PFSK-1 (cell line): Measurements from ENCODE around the gene PSEN2.

ENCODE experiments used
- FOXP2 ChIP-seq: optimal IDR thresholded peaks from 2 replicates; pipeline ENCODE3; 2011; ENCODE audit warnings: borderline replicate concordance, control low read depth, inconsistent platforms; ENCODE audit not compliant: insufficient read depth; ENCODE audit errors: extremely low read length, extremely low read depth
- POLR2AphosphoS5 ChIP-seq: IDR thresholded peaks from 2 replicates; pipeline ENCODE4 v1.6.1; 2012; ENCODE audit warnings: low read depth, mild to moderate bottlenecking, control low read depth, low read length, moderate library complexity
- REST ChIP-seq, 2 experiments: IDR thresholded peaks; 2 replicates each; pipeline versions ENCODE4 v1.6.1 to v1.8.0; 2011 to 2012; ENCODE audit warnings: low read depth in 2 of 2, low read length in 2 of 2, control low read depth in 1 of 2, inconsistent platforms in 1 of 2, mild to moderate bottlenecking in 1 of 2, moderate library complexity in 1 of 2; ENCODE audit not compliant: insufficient read depth in 1 of 2
- SIN3A ChIP-seq: IDR thresholded peaks from 2 replicates; pipeline ENCODE4 v1.6.1; 2012; ENCODE audit warnings: mild to moderate bottlenecking, low read length, moderate library complexity, borderline replicate concordance; ENCODE audit not compliant: insufficient read depth
- TAF1 ChIP-seq: IDR thresholded peaks from 2 replicates; pipeline ENCODE4 v1.6.1; 2012; ENCODE audit warnings: low read length, control low read depth, borderline replicate concordance; ENCODE audit not compliant: insufficient read depth

Gene PSEN2

GRCh38 chr1:226940029-226940805 lies 69.8 kb downstream of the PSEN2 start, which contains the start of gene COQ8A:
TSS of gene COQ8A (plus strand) at chr1:226940294. CDS start at chr1:226961386, 21,092 bp downstream.
- TF ChIP-seq SIN3A (peak; percentile 88; the same call in 1 of the 2 replicates), POLR2AphosphoS5 (no peak), REST (IDR thresholded peaks at IDR 0.05; ENCODE audit: insufficient read depth in 1 of 2, low read depth in 2 of 2, low read length in 2 of 2) (no peak), FOXP2 (peak; percentile 94), TAF1 (no peak)

- TF ChIP-seq POLR2AphosphoS5 (no peak), TAF1 (no peak), FOXP2 (no peak), REST (IDR thresholded peaks at IDR 0.05; ENCODE audit: insufficient read depth in 1 of 2, low read depth in 2 of 2, low read length in 2 of 2) (no peak), SIN3A (no peak)
Observed at GRCh38 chr1:226940806-226941067, 70.3 kb downstream of the PSEN2 start.

- no peak for TF ChIP-seq FOXP2
- no peak for TF ChIP-seq POLR2AphosphoS5
- no peak for TF ChIP-seq TAF1
- TF ChIP-seq REST (IDR thresholded peaks at IDR 0.05; ENCODE audit: insufficient read depth in 1 of 2, low read depth in 2 of 2, low read length in 2 of 2): no peak
- TF ChIP-seq SIN3A: no peak
Observed at GRCh38 chr1:226942392-226942791, 72.0 kb downstream of the PSEN2 start.

GRCh38 chr1:226943156-226943555 lies 72.7 kb downstream of the PSEN2 start:
- TF ChIP-seq POLR2AphosphoS5 (no peak), REST (IDR thresholded peaks at IDR 0.05; ENCODE audit: insufficient read depth in 1 of 2, low read depth in 2 of 2, low read length in 2 of 2) (no peak), SIN3A (no peak), TAF1 (no peak), FOXP2 (no peak)
